GM18508 (cell line): ENCODE measurements around the gene TDRD12.
"Not testable (repeated sequence)": the region's sequence is repeated elsewhere in the genome, so short reads cannot be mapped to it uniquely, and the experiment has no call there.

Experiments
- ATAC-seq: cut with Tn5 transposase; IDR thresholded peaks from one replicate; pipeline ENCODE4 v1.9.1; 2021; ENCODE audit warnings: moderate number of reproducible peaks; ENCODE audit not compliant: insufficient read depth, unreplicated experiment

TDRD12 gene

GRCh38 chr19:32862741-32863140 is 143.2 kb downstream of the TDRD12 start:
- no peak for ATAC-seq

GRCh38 chr19:32863301-32863700 is 143.7 kb downstream of the TDRD12 start:
- no peak for ATAC-seq

GRCh38 chr19:32863841-32864240 is 144.3 kb downstream of the TDRD12 start:
- ATAC-seq: no peak

GRCh38 chr19:32864318-32865007 is 144.9 kb downstream of the TDRD12 start:
- no peak for ATAC-seq

- no peak for ATAC-seq
These were observed 145.8 kb downstream of the TDRD12 start for GRCh38 chr19:32865326-32865725.

GRCh38 chr19:32866061-32866460 is 146.5 kb downstream of the TDRD12 start:
- ATAC-seq: no peak

- ATAC-seq: no peak
These were observed 147.1 kb downstream of the TDRD12 start for GRCh38 chr19:32866564-32867265.

- not testable (repeated sequence) for ATAC-seq
These were observed 147.9 kb downstream of the TDRD12 start for GRCh38 chr19:32867436-32867835.

GRCh38 chr19:32868206-32868950 is 148.8 kb downstream of the TDRD12 start:
- ATAC-seq: no peak

- no peak for ATAC-seq
These were observed 149.9 kb downstream of the TDRD12 start, which contains the start of gene SLC7A9 for GRCh38 chr19:32869369-32869965. TSS of gene SLC7A9 (minus strand) at chr19:32869767. CDS start at chr19:32868534, 1,233 bp downstream.

GRCh38 chr19:32869966-32870573 is 150.5 kb downstream of the TDRD12 start:
- ATAC-seq: no peak

GRCh38 chr19:32870981-32871451 is 151.4 kb downstream of the TDRD12 start:
- no peak for ATAC-seq

- ATAC-seq: no peak
These were observed 152.8 kb downstream of the TDRD12 start for GRCh38 chr19:32872391-32872790.

- ATAC-seq: no peak
These were observed 153.8 kb downstream of the TDRD12 start for GRCh38 chr19:32873247-32873959.

GRCh38 chr19:32874605-32875004 is 155.0 kb downstream of the TDRD12 start:
- ATAC-seq: no peak

GRCh38 chr19:32875428-32875827 is 155.9 kb downstream of the TDRD12 start:
- no peak for ATAC-seq

GRCh38 chr19:32876236-32876918 is 156.8 kb downstream of the TDRD12 start:
- no peak for ATAC-seq

- ATAC-seq: no peak
These were observed 157.3 kb downstream of the TDRD12 start for GRCh38 chr19:32876919-32877285.
